MM.1S (cell line): ENCODE data around the gene MANBA.

Experiments used
- EZH2 ChIP-seq: fragments of 300-600 bp; sonication (generic); optimal IDR thresholded peaks from 2 replicates; pipeline ENCODE3; 2017; ENCODE audit warnings: low read depth, mild to moderate bottlenecking, antibody characterized with exemption, low read length, mixed read lengths
- EZH2phosphoT487 ChIP-seq: fragments of 300-600 bp; sonication (generic); IDR thresholded peaks from 2 replicates; pipeline ENCODE4 v1.6.1; 2018; ENCODE audit warnings: antibody characterized with exemption, low read length
- TF ChIP-seq, protein P1 (sequence below): fragments of 300-600 bp; sonication (generic); IDR thresholded peaks from 2 replicates; pipeline ENCODE4 v1.5.1; 2016; ENCODE audit warnings: antibody characterized with exemption, low read length, mixed read lengths

- TF ChIP-seq, protein P1, sequence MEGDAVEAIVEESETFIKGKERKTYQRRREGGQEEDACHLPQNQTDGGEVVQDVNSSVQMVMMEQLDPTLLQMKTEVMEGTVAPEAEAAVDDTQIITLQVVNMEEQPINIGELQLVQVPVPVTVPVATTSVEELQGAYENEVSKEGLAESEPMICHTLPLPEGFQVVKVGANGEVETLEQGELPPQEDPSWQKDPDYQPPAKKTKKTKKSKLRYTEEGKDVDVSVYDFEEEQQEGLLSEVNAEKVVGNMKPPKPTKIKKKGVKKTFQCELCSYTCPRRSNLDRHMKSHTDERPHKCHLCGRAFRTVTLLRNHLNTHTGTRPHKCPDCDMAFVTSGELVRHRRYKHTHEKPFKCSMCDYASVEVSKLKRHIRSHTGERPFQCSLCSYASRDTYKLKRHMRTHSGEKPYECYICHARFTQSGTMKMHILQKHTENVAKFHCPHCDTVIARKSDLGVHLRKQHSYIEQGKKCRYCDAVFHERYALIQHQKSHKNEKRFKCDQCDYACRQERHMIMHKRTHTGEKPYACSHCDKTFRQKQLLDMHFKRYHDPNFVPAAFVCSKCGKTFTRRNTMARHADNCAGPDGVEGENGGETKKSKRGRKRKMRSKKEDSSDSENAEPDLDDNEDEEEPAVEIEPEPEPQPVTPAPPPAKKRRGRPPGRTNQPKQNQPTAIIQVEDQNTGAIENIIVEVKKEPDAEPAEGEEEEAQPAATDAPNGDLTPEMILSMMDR = no peak
- no peak for TF ChIP-seq EZH2
- TF ChIP-seq EZH2phosphoT487 = no peak
Observed at GRCh38 chr4:102641793-102642192, 119.0 kb downstream of the MANBA start.
